GM21737 (cell line): Measurements from ENCODE around the gene HS3ST4.

Source experiments
- ATAC-seq: cut with Tn5 transposase; IDR thresholded peaks from one replicate; pipeline ENCODE4 v1.9.1; 2021; ENCODE audit warnings: mild to moderate bottlenecking, moderate library complexity; ENCODE audit not compliant: unreplicated experiment

Gene HS3ST4

GRCh38 chr16:25812215-25812614 lies 120.5 kb downstream of the HS3ST4 start:
- ATAC-seq: no peak

DNA sequence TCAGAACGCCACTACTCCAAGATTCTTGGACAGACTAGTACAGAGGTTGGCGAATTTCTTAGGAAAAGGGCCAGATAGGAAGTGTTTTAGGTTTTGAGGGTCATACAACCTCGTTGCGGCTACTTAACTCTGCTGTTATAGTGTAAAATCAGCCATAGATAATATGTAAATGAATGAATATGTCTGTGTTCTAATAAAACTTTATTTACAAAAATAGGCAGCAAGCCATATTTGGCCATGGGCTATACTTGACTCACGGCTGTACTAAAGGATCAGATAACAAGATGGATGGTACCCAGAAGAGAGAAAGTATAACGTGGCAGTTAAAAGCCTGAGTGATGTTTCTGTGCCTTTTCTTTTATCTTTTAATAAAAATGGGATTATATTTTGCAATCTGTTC lies 125.5 kb downstream of the HS3ST4 start:
- no peak for ATAC-seq

DNA sequence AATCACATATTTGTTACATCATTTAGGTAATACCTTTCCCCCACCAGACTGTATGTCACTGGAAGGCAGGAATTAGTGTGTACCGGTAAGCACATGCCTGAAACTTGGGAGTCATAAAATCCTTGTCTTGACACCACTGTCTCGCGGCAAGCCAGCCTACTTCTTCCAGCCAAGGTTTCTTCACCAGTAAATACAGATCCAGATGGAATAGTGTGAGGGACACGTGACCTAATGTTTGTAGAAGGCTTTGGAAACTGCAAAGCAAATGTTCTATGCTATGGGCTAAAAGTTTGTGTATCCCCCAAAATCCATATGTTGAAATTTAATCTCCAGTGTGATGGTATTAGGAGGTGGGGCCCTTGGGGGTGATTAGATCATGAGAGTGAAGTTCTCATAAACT lies 126.1 kb downstream of the HS3ST4 start:
- no peak for ATAC-seq

- no peak for ATAC-seq
These were observed 132.1 kb downstream of the HS3ST4 start for GRCh38 chr16:25823891-25824290.

GRCh38 chr16:25827709-25828108 lies 135.9 kb downstream of the HS3ST4 start:
- no peak for ATAC-seq

DNA sequence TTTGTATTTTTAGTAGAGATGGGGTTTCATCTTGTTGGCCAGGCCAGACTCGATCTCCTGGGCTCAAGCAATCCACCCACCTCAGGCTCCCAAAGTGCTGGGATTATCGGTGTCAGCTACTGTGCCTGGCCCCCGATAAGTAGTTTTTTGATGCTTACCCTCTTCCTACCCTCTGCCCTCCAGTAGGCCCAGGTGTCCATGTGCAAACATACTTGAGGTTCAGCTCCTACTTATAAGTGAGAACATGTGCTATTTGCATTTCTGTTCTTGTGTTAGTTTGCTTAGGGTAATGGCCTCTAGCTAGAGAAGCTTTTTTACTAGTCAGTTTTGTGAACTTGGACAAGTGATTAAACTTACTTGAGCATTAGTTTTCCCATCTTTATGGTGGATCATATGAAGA lies 136.8 kb downstream of the HS3ST4 start:
- ATAC-seq: no peak

DNA sequence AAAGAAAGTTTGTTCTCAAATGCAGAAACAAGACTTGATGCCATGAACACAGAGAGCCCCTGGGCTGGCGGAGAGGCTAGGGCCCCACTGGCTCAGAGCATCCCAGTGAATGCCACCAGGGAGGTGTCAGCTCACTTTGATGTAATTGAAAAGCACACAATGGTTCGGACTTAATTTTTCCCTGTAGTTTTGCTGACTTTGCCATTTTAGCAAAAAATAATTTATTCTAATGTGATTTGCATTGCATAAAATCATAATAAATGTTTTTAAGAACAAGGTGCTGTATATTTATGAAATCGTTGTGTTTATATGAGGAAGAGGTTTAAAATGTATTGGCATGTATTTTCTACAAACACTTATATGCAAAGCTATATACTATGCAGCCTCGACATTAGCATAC lies 140.5 kb downstream of the HS3ST4 start:
- ATAC-seq: no peak

DNA sequence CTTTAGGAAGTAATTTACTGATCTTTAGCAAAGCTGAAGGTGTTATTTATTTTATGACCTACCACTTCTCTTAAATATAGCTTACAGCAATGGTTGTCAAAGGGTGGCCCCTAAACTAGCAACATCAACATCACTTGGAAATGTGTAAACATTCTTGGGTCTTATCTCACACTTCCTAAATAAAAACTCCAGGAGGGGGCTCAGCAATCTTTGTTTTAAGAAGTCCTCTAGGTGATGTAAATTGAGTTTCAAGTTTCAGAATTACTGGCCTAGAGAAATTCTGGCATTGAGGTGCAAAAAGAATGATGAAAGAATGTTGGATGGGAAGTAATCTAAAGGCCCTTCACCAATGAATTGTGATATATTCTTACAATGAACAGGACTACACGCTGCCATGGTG lies 142.3 kb downstream of the HS3ST4 start:
- no peak for ATAC-seq

DNA sequence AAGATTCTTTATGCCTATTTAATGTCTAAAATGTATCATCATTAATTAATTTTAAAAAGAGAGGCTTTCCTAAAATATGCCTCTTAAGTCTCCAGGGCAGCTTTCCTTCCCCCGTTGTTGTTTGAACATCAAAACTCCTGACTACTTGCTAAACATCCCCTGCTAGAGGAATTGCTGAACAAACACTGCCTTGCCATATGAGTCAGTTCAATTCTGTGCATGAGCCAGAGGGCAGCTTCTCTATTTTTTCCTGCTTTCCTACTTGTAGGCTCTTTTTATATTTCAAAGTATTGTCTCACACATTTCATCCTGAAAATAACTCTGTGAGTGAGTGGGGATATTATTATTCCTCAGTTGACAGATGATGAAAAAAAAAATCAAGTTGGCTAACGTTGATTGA lies 143.4 kb downstream of the HS3ST4 start:
- ATAC-seq: no peak

GRCh38 chr16:25838724-25839186 lies 147.0 kb downstream of the HS3ST4 start:
- no peak for ATAC-seq

GRCh38 chr16:25841761-25842160 lies 150.0 kb downstream of the HS3ST4 start:
- no peak for ATAC-seq

GRCh38 chr16:25845901-25846300 lies 154.1 kb downstream of the HS3ST4 start:
- ATAC-seq: no peak

DNA sequence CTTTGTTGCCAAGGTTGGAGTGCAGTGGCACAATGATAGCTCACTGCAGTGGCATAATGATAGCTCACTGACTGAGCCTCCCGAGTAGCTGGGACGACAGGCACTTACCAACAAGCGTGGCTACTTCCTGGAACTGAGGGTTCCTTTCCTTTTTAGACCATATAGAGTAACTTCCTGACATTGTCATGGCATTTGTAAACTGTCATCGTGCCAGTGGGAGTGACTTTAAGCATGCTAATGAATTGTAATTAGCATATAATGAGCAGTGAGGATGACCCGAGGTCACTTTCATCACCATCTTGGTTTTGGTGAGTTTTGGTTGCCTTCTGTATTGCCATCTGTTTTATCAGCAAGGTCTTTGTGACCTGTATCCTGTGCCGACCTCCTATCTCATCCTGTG lies 162.4 kb downstream of the HS3ST4 start:
- no peak for ATAC-seq

DNA sequence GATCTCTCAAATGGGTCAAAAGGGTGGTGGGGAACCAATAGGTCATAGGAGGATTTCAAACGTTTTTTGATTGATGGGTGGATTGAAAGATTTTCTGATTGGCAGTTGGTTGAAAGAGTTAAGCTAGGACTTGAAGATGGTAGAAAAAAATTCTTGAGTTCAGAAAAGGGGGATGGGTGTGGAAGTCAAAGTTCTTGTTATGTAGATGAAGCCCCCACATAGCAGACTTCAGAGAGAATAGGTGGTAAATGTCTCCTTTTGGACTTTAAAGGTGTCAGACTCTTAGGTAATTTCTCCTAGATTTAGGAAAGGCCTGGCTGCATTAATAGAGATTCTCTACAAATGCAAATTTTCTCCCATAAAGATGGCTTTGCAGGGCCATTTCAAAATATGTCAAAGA lies 163.3 kb downstream of the HS3ST4 start:
- ATAC-seq: no peak

GRCh38 chr16:25855818-25856217 lies 164.1 kb downstream of the HS3ST4 start:
- no peak for ATAC-seq

DNA sequence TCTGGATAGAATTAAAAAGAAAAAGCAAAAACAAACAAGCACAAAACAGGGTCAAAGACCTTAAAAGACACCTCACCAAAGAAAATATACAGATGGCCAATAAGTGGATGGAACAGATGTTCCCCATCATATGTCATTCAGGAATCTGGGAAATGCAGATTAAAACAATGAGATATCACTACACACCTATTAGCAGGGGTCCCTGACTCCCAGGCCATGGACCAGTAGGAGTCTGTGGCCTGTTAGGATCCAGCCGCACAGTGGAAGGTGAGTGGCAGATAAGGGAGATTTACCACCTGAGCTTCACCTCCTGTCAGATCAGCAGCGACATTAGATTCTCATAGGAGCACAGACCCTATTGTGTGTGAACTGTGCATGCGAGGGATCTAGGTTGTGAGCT lies 167.9 kb downstream of the HS3ST4 start:
- ATAC-seq: no peak

GRCh38 chr16:25867041-25867440 lies 175.3 kb downstream of the HS3ST4 start:
- no peak for ATAC-seq

- no peak for ATAC-seq
These were observed 176.3 kb downstream of the HS3ST4 start for GRCh38 chr16:25868106-25868505.

- ATAC-seq: no peak
These were observed 177.1 kb downstream of the HS3ST4 start for GRCh38 chr16:25868706-25869370.

DNA sequence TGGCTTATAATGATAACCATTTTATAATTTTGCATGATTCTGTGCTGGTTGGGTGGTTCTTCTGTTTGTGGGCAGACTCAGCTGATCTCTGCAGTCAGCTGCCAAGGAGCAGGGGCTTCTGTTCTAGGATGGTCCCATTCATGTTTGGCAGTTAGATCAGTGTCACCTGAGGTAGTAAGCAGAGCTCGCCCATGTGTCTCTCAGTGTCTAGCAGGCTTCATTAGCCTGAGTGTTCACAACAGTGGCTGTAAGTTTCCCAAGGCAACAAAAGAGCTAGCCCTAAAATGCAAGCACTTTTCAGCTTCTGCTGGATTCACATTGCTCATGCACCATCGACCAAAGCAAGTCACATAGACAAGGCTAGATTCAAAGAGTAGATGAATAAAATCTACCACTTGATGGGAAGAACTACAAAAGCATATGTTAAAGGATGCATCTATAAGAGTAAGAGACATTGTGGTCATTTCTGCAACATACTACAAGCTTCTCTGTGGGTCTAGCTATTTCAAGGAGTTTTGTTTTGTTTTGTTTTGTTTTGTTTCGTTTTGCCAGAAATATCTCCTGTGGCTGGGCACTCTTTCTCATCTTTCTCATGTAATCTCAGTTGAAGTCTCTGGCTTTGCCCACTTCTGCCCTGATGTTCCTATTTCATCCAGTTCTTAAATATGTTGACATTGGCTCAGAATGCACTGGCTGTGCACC lies 180.8 kb downstream of the HS3ST4 start:
- no peak for ATAC-seq

DNA sequence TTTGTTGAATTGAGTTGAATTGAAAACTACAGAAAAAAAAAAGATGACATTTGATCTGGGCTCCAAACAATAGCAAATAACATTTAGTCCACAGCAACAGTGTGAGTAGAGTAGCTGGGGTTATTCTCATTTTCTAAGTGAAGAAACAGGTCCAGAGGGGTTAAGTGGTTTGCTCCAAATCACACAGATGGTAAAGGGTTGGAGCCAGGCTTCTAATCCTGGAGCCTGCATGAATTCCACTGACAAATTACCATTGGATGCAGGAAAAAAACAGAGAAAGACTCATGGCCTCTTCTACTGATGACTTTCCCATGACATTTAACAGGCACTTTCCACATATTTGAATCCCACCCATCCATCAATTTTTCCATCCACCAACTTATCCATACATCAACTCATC lies 182.4 kb downstream of the HS3ST4 start:
- ATAC-seq: no peak

- no peak for ATAC-seq
These were observed 184.3 kb downstream of the HS3ST4 start for GRCh38 chr16:25875956-25876598.
